GM23248 (cell line): ENCODE results near the gene ATP1B3. TPM values are rescaled to one million over a fixed set of nuclear protein-coding genes. Genes with fewer than 3 reads are reported as not detected.
"Not testable (repeated sequence)": the region's sequence is repeated elsewhere in the genome, so short reads cannot be mapped to it uniquely, and the experiment has no call there.

Experiments
- DNase-seq: peaks from one replicate; pipeline ENCODE4 v3.0.0-alpha.2; 2015
- H2AFZ ChIP-seq: fragments of 200-600 bp; sonication (generic); 2 replicates; pipeline ENCODE4 v1.6.1; 2016; ENCODE audit warnings: antibody characterized with exemption
- H3F3A ChIP-seq: fragments of 200-600 bp; sonication (generic); 2 replicates; pipeline ENCODE4 v1.6.1; 2016; ENCODE audit warnings: mild to moderate bottlenecking, antibody characterized with exemption, mixed run types; ENCODE audit not compliant: insufficient read depth
- H3K27ac ChIP-seq: fragments of 200-600 bp; sonication (generic); 2 replicates; pipeline ENCODE4 v1.5.1; 2016; ENCODE audit warnings: mild to moderate bottlenecking
- H3K27me3 ChIP-seq: fragments of 200-600 bp; sonication (generic); replicated peaks from 2 replicates; pipeline ENCODE4 v1.6.1; 2016; ENCODE audit warnings: mild to moderate bottlenecking; ENCODE audit not compliant: insufficient read depth
- H3K36me3 ChIP-seq: fragments of 200-600 bp; sonication (generic); 2 replicates; pipeline ENCODE4 v1.6.1; 2016; ENCODE audit warnings: low read depth, mild to moderate bottlenecking
- H3K4me1 ChIP-seq: fragments of 200-600 bp; sonication (generic); 2 replicates; pipeline ENCODE4 v1.6.1; 2016; ENCODE audit warnings: mild to moderate bottlenecking; ENCODE audit not compliant: insufficient read depth
- H3K4me2 ChIP-seq: fragments of 200-600 bp; sonication (generic); one replicate; pipeline ENCODE4 v1.6.1; 2016; ENCODE audit warnings: mild to moderate bottlenecking; ENCODE audit not compliant: unreplicated experiment
- H3K4me3 ChIP-seq: fragments of 200-600 bp; sonication (generic); 2 replicates; pipeline ENCODE4 v1.5.1; 2016; ENCODE audit warnings: mild to moderate bottlenecking
- H3K79me2 ChIP-seq: fragments of 200-600 bp; sonication (generic); 2 replicates; pipeline ENCODE4 v1.6.1; 2016; ENCODE audit warnings: mild to moderate bottlenecking; ENCODE audit not compliant: insufficient read depth
- H3K9ac ChIP-seq: fragments of 200-600 bp; sonication (generic); 2 replicates; pipeline ENCODE4 v1.6.1; 2016; ENCODE audit warnings: mild to moderate bottlenecking
- H3K9me2 ChIP-seq: fragments of 200-600 bp; sonication (generic); 2 replicates; pipeline ENCODE4 v1.6.1; 2016; ENCODE audit warnings: mixed run types, mild to moderate bottlenecking, moderate library complexity; ENCODE audit not compliant: insufficient read depth
- H3K9me3 ChIP-seq: fragments of 200-600 bp; sonication (generic); one replicate; pipeline ENCODE4 v1.6.1; 2017; ENCODE audit warnings: low read depth
- H4K20me1 ChIP-seq: fragments of 200-600 bp; sonication (generic); 2 replicates; pipeline ENCODE4 v1.6.0; 2016; ENCODE audit not compliant: insufficient read depth
- EZH2 ChIP-seq: fragments of 200-600 bp; sonication (generic); IDR thresholded peaks from 2 replicates; pipeline ENCODE4 v1.6.1; 2018; ENCODE audit warnings: antibody characterized with exemption, mild to moderate bottlenecking; ENCODE audit not compliant: insufficient read depth, poor library complexity, severe bottlenecking
- EZH2phosphoT487 ChIP-seq: fragments of 200-600 bp; sonication (generic); IDR thresholded peaks from 2 replicates; pipeline ENCODE4 v1.6.1; 2018; ENCODE audit warnings: antibody characterized with exemption, moderate library complexity, mild to moderate bottlenecking, low read depth; ENCODE audit not compliant: insufficient read depth
- WGBS, 2 experiments: methylation state at CpG; one replicate each; pipeline ENCODE4 v1.1.6; 2015 to 2017; ENCODE audit warnings: low lambda C conversion rate in 2 of 2, low coverage in 1 of 2; ENCODE audit errors: missing lambda C conversion rate in 2 of 2; 5-methylcytosine and 5-hydroxymethylcytosine counted together
- in situ Hi-C: fragments of 300-500 bp; cut with MboI; formaldehyde crosslinking; loops from 2 replicates; pipeline ENCODE4 v1.15.0; 2020
- polyA plus RNA-seq: library from polyadenylated mRNA; unstranded; fragments of >200 nt; fragmentation: Nextera tagmentation; extraction: Ambion mirVana; gene quantifications from 2 replicates; pipeline ENCODE4 v1.2.1, GENCODE V29; 2016
- small RNA-seq: library from RNA; depleted of rRNA; stranded (forward); fragments of <200 nt; gene quantifications from one replicate; pipeline ENCODE3, GENCODE V24; 2014; ENCODE audit warnings: low read depth, low replicate concordance
- total RNA-seq: library from RNA; depleted of rRNA; stranded (reverse); fragments of >200 nt; shearing (Covaris generic); gene quantifications from 2 replicates; pipeline ENCODE4 v1.2.3, GENCODE V29; 2014; rRNA removed

Gene ATP1B3
- total and polyA plus RNA-seq, 2 experiments from 2014 or later: 73.6 to 245 TPM

DNA sequence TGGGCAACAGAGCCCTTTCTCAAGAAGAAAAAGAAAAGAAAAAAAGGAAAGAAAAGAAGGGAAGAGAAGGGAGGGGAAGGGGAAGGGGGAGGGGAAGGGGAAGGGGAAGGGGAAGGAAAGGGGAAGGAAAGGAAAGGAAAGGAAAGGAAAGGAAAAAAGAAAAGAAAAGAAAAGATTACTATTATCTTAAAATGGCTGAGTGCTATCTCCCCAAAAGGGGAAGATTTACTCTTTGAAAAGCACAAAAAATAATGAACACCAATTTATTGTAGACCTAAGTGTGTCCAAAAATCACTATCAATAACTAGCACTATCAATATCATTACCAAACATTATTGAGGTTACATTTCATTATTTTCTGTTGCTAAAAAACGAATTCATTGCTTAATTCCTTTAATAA lies 89.0 kb downstream of the ATP1B3 start:
- no peaks in the 10 kb centered on the region for H4K20me1 ChIP-seq
- DNase-seq: no peak
- peaks cover 12% of the 10 kb centered on the region for H3F3A ChIP-seq
- H2AFZ ChIP-seq: no peak overlapping the region
- H3K36me3 ChIP-seq: no peaks in the 10 kb centered on the region
- H3K27me3 ChIP-seq: no peaks in the 10 kb centered on the region
- no peak overlapping the region for H3K4me3 ChIP-seq
- H3K9me3 ChIP-seq: no peaks in the 10 kb centered on the region
- H3K4me1 ChIP-seq: peaks cover 6% of the 10 kb centered on the region
- in situ Hi-C loops: no loop called here
- H3K4me2 ChIP-seq: no peak overlapping the region
- H3K9ac ChIP-seq: no peak overlapping the region
- no peak overlapping the region for H3K27ac ChIP-seq
- TF ChIP-seq EZH2 (no peak), EZH2phosphoT487 (no peak)
- 77 to 89% methylated on average over 1 of the region's 1 CpG for WGBS, 2 experiments
- H3K9me2 ChIP-seq: no peaks in the 10 kb centered on the region
- no peaks in the 10 kb centered on the region for H3K79me2 ChIP-seq

DNA sequence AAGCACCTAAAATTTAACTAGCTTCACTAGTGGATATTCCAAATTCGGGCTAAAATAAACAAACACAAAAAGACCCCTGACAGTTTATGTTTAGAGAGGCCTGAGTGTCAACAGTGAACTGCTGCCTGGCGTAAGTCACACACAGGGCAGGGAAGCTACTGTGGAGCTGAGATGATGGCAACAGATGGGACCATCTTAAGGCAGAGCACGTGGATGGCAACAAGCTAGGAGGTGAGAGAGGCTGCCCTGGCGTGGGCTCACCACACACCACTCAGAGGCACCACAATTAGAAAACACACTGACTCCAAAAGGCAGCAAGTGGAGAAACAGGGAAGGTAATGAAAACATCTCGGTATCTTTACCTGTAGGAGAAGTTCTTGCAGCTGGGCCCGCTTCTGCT lies 93.3 kb downstream of the ATP1B3 start:
- no peaks in the 10 kb centered on the region for H3K9me3 ChIP-seq
- no peaks in the 10 kb centered on the region for H3K27me3 ChIP-seq
- H3K79me2 ChIP-seq: no peaks in the 10 kb centered on the region
- no peak overlapping the region for H3K4me2 ChIP-seq
- no peak overlapping the region for H2AFZ ChIP-seq
- DNase-seq: no peak
- no peaks in the 10 kb centered on the region for H4K20me1 ChIP-seq
- H3K4me3 ChIP-seq: no peak overlapping the region
- H3K4me1 ChIP-seq: peaks cover 7% of the 10 kb centered on the region; the same call in 1 of the 2 replicates
- H3K36me3 ChIP-seq: no peaks in the 10 kb centered on the region
- in situ Hi-C loops: no loop called here
- WGBS, 2 experiments: 69 to 73% methylated on average over 6 of the region's 6 CpGs
- H3F3A ChIP-seq: no peaks in the 10 kb centered on the region
- TF ChIP-seq EZH2phosphoT487 (no peak), EZH2 (no peak)
- no peaks in the 10 kb centered on the region for H3K9me2 ChIP-seq
- H3K27ac ChIP-seq: no peak overlapping the region
- no peak overlapping the region for H3K9ac ChIP-seq

DNA sequence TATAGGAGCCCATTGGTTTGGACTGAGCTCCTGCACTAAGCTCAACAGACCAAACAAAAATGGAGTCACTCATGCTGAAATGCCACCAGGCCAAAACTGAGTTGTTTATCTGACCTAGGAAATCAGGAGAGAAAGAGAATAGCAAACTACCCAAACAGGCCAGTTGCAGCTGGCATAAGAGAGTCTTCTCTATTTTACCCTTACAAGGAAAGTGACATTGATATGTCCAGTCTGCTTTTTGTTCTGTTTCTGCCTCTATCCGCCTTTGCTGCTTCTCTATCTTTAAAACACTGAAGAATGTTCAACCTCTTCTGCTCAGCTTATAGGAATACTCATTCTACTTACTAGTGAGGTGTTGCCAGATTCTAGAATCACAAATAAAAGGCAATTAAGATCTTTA lies 95.1 kb downstream of the ATP1B3 start:
- no peak for DNase-seq
- WGBS, 2 experiments: 88% methylated on average over 1 of the region's 1 CpG
- in situ Hi-C loops: no loop called here

GRCh38 chr3:141972399-141972798 lies 96.0 kb downstream of the ATP1B3 start:
- in situ Hi-C loops: no loop called here

More for the DNA sequence above, 95.1 kb downstream of the ATP1B3 start:
- Histone ChIP-seq H3K4me1 (peaks cover 7% of the 10 kb centered on the region; the same call in 1 of the 2 replicates), H3K9me3 (no peaks in the 10 kb centered on the region), H2AFZ (no peak overlapping the region), H3K79me2 (no peaks in the 10 kb centered on the region), H3K9me2 (no peaks in the 10 kb centered on the region), H3K9ac (no peak overlapping the region), H4K20me1 (no peaks in the 10 kb centered on the region), H3K36me3 (no peaks in the 10 kb centered on the region), H3K4me2 (no peak overlapping the region), H3K27ac (no peak overlapping the region), H3K27me3 (no peaks in the 10 kb centered on the region), H3F3A (no peaks in the 10 kb centered on the region), H3K4me3 (no peak overlapping the region)
- TF ChIP-seq EZH2: no peak
- TF ChIP-seq EZH2phosphoT487: no peak

GRCh38 chr3:141974777-141975176 lies 98.3 kb downstream of the ATP1B3 start:
- H3F3A ChIP-seq, H3K9ac ChIP-seq, H3K27ac ChIP-seq, H3K27me3 ChIP-seq, H3K4me3 ChIP-seq, H3K79me2 ChIP-seq, H3K4me2 ChIP-seq, H3K9me2 ChIP-seq, H2AFZ ChIP-seq, in situ Hi-C loops, H3K9me3 ChIP-seq, H4K20me1 ChIP-seq, H3K36me3 ChIP-seq, DNase-seq: not testable (repeated sequence)
- peaks cover 18% of the 10 kb centered on the region for H3K4me1 ChIP-seq
- 86 to 91% methylated on average over 8 of the region's 8 CpGs for WGBS, 2 experiments

More at GRCh38 chr3:141972399-141972798, 96.0 kb downstream of the ATP1B3 start:
- no peak overlapping the region for H3K4me2 ChIP-seq
- no peaks in the 10 kb centered on the region for H3K9me3 ChIP-seq
- H3K36me3 ChIP-seq: no peaks in the 10 kb centered on the region
- H3K9ac ChIP-seq: no peak overlapping the region
- no peak overlapping the region for H3K4me3 ChIP-seq
- DNase-seq: peak; percentile 22
- no peak overlapping the region for H3K27ac ChIP-seq
- no peaks in the 10 kb centered on the region for H3F3A ChIP-seq
- no peaks in the 10 kb centered on the region for H3K27me3 ChIP-seq
- H4K20me1 ChIP-seq: no peaks in the 10 kb centered on the region
- 68 to 69% methylated on average over 2 of the region's 2 CpGs for WGBS, 2 experiments
- peaks cover 7% of the 10 kb centered on the region; the same call in 1 of the 2 replicates for H3K4me1 ChIP-seq
- H2AFZ ChIP-seq: no peak overlapping the region
- H3K9me2 ChIP-seq: no peaks in the 10 kb centered on the region
- no peaks in the 10 kb centered on the region for H3K79me2 ChIP-seq
- TF ChIP-seq EZH2phosphoT487 (no peak), EZH2 (no peak)

Small RNA genes lying within 50 kb of the gene (small RNA-seq; reads per million reads assigned to genes)
- gene HMGN2P25: not detected
- not detected for gene RNU6-509P

Other genes starting within 250 kb of the ATP1B3 start
- 115 and 198 TPM in 2 replicates for gene RNF7, start 138.3 kb upstream of the ATP1B3 start, total RNA-seq
- gene RNF7, start 138.3 kb upstream of the ATP1B3 start, polyA plus RNA-seq: 233 and 234 TPM in 2 replicates
- gene GRK7, start 113.2 kb upstream of the ATP1B3 start, total RNA-seq: not detected in 2 replicates
- gene GRK7, start 113.2 kb upstream of the ATP1B3 start, polyA plus RNA-seq: 0.08 TPM in 1 of 2 replicates, not detected in the other